HG03432 (cell line): ENCODE results near the gene TIAM2.

Source experiments
- ATAC-seq: cut with Tn5 transposase; IDR thresholded peaks from one replicate; pipeline ENCODE4 v1.9.1; 2021; ENCODE audit warnings: mild to moderate bottlenecking, moderate library complexity; ENCODE audit not compliant: unreplicated experiment

TIAM2 gene

DNA sequence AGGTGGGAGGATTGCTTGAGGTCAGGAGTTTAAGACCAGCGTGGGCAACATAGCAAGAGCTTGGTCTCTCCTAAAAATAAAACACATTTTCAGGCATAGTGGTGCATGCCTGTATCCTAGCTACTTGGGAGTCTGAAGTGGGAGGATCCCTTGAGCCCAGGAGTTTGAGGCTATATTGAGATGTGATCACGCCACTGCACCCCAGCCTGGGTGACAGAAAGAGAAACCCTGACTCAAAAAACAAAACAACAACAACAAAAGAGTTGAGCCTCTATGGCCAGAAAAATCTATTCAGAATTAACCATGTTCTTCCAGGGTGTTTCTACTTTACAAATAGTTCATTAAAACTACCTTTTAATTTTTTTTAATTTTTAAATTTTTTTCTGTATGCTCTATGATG, 60.6 kb downstream of the TIAM2 start:
- ATAC-seq: no peak

DNA sequence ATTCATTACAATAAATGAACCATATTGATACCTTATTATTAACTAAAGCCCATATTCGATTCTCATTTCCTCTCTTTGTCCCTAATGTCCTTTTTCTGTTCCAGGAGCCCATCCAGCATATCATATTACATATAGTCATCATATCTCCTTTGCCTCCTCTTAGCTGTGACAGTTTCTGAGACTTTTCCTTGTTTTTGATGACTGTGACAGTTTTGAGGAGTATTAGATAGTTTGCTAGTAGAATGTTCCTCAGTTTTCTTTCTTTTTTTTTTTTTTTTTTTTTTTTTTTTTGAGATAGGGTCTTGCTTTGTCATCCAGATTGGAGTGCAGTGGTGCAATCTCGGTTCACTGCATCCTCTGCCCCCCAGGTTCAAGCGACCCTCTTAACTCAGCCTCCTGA, 61.6 kb downstream of the TIAM2 start:
- no peak for ATAC-seq

DNA sequence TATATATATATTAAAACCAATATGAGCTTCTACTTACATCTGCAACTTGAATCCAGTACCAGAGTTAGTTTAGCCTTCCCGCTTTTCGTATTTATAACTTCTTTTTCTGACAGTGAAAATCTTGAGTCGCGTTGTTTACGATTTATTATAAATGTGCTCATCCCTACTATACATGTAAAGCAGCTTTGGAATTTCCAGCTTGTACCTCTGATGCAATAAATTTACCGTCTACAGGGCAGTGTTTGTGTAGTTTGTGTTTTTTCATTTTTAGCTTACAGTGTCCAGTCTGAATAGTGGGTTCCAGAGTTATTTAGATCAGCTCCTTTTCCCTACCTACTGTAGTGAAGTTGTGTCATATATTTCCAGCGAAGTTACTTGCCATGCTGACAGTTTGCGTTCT, 66.3 kb downstream of the TIAM2 start:
- no peak for ATAC-seq

DNA sequence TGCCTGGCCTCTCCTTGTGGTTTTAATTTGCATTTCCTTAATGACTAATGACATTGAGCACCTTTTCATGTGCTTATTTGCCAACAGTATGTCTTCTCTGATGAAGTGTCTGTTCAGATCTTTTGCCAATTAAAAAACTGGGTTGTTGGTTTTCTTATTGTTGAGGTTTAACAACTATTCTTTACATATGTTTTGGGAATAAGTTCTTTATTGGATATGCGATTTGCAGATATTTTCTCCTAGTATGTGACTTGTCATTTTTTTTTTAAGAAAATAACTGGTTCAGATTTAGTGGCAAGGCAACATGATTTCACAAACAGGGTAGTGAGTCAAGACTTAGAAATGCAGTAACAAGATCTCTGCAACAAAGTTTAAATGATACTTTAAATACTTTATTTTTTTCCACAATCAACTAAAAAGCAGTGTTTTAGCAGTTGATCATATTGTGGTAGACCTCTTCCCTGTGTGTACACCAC, 67.8 kb downstream of the TIAM2 start:
- no peak for ATAC-seq

DNA sequence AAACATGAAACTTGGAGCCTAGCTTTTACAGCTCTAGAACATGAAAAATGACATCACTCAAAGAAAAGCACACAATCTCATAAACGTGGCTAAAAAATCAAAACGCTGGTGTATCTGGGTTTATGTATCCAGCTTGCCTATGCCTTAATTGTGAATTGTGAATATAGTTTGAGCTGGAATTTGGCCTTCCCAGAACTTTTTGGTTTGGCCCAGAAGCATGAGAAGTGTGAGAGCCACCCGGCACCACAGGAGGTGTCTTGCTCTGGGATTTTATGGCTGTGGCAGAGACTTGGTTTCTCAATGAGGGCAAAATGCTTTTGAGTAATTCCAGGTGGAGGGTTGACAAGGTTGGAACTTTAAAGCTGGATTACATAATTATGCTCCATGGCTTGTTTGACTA, 69.2 kb downstream of the TIAM2 start:
- ATAC-seq: no peak

DNA sequence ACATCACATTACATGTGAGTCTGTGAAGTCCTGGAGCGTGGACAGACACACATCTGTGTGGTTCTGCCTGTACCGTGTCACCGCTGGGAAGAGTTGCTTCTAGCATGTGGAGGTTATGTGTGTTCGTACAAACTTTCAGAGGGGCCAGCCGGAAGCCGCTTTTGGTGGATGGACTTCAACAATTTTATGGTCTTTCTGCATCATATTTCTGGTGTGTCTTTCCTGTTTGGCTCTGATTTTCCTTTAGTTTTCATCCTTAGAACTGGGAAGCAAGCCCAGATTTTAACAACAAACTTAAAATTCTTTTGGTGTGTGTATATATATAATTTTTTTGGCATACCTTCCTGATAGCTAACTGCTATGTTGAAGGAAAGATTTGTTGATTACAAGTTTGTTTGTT, 71.2 kb downstream of the TIAM2 start:
- no peak for ATAC-seq

DNA sequence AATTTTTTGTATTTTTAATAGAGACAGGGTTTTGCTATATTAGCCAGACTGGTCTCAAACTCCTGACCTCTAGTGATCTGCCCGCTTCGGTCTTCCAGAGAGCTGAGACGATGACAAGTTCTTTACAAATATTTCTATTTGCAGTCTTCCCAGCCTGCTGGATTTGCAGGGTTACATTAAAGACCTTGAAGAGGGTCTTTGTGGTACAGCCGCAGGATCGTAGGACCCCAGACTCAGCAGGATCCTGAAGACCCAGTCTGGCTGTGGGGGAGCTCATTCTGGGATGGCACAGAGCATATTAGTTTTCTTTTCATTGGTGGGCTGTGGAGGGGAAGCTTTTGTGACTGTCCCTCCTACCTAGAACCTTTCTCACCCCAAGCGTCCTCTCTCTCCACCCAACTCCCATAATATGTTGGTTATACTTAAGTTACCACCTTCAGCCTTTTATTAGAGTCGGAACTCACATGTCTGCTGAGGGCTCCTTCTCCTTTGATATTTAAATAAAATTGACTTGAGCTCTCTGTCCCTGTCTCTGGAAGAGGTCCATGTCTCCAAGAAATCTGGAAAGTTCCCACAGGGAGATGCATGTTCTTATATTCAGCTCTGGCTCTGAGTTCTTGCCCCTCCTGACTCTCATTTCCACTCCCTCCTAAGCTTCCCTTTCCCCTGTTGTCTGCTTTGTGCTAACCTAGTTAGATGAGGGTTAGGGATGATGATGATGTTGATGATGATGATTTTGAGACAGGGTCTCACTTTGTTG, 72.0 kb downstream of the TIAM2 start:
- ATAC-seq: no peak

DNA sequence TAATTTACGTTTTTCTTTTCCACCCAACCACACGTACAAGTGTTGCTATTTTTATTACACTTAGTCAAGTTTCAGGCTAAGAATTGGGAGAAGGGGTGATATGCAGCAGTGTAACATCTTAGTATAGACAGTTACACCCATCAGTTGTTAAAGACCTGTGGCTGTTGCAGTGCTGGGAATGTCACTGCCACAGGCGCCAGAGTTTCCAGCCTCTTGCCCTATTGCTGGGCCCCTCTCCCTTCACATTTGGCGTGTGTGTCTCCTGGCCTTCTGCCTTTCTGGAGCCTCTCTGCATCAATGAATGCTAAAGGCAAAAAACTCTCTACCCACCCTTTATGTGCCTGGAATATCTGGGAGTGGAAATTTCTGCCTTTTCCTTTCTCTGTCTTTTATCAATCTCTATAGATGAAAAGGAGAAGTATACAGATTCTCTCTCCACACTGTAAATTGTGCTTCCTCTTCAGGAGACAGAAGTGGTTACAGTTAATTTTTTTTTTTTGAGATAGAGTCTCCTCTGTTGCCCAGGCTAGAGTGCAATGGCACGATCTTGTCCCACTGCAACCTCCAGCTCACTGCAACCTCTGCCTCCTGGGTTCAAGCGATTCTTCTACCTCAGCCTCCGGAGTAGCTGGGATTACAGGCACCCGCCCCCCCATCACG, 73.0 kb downstream of the TIAM2 start:
- no peak for ATAC-seq

DNA sequence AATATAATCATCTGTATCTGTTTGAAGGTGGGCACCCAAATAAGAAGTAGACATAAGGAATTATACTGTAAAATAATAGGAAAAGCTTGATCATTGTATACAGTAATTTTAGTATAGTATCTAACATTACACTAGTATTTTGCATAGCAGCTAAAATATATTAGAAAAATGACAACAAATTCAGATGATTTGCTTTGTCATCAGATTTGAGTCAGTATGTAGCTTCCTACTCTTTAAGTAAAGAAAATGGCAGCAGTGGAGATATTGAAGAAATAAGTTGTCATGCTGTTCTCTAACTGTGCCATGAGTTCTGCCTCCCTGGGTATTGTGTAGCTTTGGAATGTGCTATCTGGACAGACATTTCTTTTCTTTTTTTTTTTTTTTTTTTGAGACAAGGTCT, 74.4 kb downstream of the TIAM2 start:
- no peak for ATAC-seq

DNA sequence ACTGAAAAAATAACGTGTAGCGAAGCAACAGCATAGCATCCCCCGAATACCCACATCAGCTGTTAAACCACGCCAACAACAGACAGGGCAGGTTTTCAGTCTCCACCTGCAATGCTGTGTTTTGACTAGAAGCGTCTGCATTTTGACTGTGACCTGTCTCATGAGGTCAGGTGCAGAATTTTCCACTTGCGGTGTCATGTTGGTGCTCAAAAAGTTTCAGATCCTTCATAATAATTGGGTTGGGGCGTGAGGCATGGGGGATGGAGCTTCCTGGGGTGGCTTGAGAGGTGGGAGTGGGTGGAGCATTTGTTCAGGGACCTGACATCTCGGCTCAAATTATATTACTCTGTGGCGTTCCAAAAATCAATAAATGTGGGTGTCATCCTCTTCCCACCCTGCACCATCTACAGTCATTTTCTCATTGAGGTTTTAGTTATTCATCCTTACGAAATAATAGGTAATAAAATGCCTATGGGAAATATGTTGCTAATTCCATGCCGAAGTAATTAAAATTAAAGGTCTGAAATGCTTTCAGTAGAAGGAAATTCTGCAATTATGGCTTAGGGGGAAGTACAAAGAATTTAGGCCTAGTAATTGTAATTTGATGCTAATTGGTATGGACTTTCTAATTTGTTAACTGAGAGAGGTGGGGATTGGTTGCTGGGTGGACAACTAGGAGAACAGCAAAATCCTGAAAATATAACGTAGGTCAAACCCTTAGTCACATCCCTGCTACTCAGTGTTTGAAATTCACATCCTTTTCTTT, 81.0 kb downstream of the TIAM2 start:
- ATAC-seq: no peak

DNA sequence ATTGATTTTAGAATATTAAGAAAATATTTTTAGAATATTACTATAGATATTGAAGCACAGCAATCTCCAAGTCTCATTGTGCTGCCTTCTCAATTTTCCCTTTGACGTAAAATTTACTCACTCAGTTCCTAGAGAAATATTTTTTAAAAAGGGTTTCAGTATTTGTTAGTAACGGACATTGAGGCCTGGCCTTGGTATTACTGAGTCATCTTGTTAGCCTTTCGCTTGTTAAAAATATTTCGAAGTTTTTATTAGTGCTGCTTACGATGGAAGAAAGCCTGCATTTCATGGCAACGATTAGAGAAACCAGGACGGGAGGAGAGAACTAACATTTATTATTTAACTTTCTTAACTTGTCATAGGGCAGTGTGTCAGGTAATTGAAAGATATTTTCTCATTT, 82.2 kb downstream of the TIAM2 start:
- no peak for ATAC-seq

DNA sequence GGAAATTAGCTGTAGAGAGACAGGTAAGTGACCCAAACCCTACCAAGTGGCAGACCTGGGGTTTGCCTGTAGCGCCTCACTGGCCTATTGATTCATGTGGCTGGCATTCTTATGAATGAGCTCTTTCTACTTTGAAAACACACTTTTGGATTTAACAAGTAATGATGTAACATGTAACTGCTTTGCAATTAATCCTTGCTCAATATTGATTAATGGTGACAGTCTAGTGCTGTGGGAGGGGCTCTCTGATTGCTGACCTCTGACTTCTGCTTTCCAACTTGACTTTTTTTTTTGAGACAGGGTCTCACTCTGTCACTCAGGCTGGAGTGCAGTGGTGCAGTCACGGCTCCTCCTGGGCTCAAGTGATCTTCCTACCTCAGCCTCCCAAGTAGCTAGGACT, 82.7 kb downstream of the TIAM2 start:
- no peak for ATAC-seq

DNA sequence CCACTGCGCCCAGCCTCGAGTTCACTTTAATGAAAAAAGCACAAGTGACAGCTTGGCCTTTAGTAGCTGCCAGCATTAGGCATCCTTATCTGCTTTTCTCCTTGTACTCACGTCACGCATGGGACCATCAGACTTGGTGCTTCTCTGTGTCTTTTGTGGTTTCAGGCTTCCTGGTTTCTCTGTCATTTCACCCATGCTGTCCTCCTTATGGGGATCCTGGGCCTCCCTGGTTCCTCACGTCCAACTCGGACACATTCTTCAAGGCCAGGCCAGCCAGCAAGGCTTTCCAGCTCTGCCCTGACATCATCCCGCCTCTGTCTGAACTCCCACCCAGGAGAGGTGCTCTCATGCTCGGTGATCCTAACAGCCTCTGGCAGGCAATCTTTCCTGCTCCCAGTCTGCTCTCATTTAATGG, 83.2 kb downstream of the TIAM2 start:
- no peak for ATAC-seq

DNA sequence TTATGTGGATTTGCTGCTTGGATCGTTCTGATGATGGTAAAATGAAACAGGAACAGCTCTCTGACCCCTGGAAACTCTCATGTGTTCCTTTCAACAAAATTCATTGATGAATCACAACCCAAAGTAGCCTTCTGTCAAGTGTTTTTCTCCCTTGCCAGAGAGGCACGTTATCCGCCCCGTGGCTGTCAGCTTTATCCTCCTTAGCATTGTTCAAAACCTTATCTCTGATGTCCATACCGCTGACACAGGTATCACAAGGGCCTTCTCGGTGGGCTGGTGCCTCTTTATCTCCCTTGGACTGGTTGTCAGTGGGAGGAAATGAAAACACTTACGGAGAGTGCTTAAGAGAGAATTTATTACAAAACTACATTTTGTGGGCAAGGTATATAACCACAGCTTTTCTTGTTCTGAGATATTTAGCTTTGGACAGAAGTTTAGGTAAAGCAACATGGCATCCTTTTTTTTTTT, 84.9 kb downstream of the TIAM2 start:
- peak; percentile 77 for ATAC-seq

DNA sequence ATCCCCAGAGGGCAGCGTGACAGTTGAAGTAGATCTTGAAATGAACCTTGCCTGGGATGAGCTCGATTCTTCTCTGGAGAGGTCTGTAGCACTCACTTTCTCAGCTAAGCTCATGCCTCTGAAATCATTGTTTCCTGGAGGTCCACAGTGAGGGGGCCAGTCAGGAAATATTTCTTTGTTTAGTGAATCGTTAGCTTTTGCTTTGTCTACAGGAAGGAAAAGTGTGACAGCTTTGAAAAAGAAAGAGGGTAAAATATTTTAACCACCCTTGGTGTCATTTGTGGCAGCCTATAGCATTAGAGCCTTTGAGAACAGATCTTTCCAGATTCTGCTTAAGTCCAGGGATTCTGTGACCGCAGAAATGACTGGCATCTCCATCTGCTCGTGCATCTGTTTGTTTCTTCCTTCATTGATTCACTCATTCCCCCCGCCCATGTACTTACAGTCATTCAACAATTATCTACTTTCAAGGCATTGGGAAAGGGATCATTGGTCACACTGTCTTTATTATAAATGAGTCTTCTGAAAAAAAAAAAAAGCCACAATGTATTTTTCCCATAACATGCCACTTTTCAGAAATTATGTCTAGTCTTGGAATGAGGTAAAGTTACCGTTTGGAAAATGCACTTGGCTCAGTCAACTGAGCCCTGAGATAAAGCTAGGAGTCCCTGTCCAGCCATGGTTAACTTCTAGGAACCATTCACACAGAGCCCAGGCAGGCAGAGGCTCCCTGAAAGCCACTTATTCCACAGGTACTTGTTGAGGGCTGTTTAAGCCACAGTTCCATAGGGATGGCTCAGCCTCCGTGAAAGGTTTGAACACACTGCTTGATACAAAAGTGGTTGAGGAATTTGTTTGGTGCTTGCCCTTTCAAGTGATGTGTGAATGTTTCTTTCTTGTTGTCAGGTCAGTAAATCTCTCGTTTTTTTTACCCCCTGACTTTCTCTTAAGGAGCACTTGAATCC, 86.0 kb downstream of the TIAM2 start:
- no peak for ATAC-seq

DNA sequence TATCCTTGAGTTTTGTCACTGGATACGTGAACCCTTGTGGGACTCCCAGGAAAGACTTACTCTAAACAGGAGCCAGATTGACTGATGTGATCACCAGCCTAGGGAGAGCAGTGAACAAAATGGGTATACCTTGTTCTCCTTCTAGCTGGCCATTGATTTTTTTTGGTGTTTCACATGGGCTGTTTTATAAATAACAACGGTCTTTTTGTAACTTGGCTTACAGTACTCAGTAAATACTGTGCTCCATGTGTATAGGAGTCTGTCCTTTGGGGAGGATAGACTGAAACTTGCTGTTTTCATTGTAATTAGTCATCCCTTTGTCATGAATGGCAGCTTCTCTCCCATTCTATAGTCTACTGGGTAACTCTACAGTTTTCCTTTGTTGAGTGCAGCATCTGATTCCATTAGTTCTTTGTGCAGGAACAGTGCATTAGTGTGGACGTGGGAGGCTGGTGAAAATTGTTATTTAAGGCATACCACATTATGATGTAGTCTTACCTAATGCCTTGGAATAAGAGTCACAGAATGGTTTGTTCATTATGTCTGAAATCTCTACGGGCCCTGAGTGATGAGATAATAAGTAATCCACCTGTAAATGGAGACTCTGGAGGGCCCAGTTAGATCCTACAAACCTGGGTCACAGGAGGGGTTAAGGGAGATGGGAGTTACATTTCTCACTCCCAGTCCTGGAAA, 89.5 kb downstream of the TIAM2 start:
- ATAC-seq: no peak

DNA sequence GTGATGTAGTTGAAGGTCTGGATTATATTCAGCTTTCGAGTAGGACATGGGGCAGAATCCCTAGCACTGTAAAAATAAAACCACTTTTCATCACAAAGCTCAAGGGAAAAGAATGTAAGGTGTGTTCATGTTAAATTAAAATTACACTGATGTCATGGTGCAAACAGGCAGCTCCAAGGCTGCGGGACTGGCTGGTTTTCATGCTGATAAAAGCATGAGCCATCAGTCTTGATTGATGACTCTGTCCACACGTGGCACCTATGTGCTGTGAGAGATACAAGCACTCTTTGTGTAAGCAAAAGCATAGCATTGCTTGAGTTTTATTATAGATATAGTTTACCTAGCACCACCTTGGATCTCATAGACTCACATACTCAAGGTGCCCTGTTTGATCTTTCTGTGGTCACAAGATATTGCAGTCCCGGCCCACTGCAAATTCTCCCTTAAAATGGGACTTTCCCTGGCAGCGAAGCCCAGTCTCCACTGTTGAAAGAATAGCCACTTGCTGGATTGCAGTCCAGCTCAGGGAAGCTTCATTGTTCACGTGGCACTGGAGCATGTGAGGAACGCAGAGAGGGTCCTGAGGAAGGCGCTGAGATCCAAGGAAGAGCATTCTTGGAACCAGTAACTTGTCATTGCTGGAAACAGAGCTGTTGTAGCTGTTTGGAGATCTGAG, 90.6 kb downstream of the TIAM2 start:
- no peak for ATAC-seq

DNA sequence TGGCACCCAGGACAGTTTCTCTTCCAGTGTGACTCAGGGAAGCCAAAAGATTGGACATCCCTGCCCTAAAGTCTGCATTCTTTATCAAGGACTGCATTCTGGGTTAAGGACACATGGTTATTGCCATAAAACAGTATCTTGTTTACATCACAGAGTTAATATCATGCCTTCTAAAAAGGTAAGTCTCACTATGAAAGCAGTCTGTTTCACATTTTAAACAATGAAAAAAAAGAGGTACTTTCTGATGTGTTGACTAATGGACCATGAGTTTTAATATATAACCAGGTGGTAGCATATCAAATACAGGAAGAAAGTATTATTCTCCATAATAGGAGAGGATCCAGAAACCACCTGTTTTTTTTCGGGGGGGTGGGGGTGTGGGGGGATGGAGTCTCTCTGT, 93.7 kb downstream of the TIAM2 start:
- no peak for ATAC-seq

DNA sequence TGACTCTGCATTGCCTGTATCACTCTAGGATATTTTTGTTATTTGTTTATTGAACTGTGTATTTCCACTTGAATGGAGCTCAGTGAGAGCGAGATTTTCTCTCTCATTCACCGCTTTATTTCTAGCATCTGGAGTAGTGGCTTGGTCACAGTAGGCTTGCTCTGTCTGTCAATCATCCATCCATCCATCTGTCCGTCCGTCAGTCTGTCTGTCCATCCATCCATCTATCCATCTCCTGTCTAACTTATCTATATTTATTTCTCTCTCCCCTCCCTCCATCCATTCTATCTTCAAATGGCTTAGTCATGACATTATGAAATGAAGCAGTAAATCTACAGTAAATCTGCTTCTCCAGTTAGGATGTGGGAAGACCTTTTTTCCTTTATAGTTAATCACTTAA, 94.6 kb downstream of the TIAM2 start:
- ATAC-seq: no peak
